Tibial nerve (tissue), 4 donors: ENCODE data around the gene OSBPL6. TPM values are rescaled to one million over a fixed set of nuclear protein-coding genes. Genes with fewer than 3 reads are reported as not detected.

Source experiments
- DNase-seq, 2 donors: peaks; one replicate each; pipeline ENCODE4 v3.0.0-alpha.2; 2019; ENCODE audit warnings: low spot score in 2 of 2
- H3K27ac ChIP-seq, 4 donors: fragments of 200-600 bp; sonication (generic) in 3 of 4; one replicate each; pipeline ENCODE4 v1.5.1; 2017 to 2019; ENCODE audit warnings: mild to moderate bottlenecking in 1 of 4
- H3K27me3 ChIP-seq, 2 donors: fragments of 200-600 bp; sonication (generic) in 1 of 2; one replicate each; pipeline versions ENCODE4 v1.5.1 to v1.6.0; 2017 to 2019
- H3K36me3 ChIP-seq, 3 donors: fragments of 200-600 bp; sonication (generic); one replicate each; pipeline ENCODE4 v1.5.1; 2018 to 2019
- H3K4me1 ChIP-seq, 4 donors: fragments of 200-600 bp; sonication (generic) in 3 of 4; one replicate each; pipeline ENCODE4 v1.5.1; 2017 to 2019
- H3K4me3 ChIP-seq, 4 donors: fragments of 200-600 bp; sonication (generic) in 3 of 4; one replicate each; pipeline ENCODE4 v1.5.1; 2017 to 2019; ENCODE audit warnings: mild to moderate bottlenecking in 1 of 4, moderate library complexity in 1 of 4
- H3K9me3 ChIP-seq, 4 donors: fragments of 200-600 bp; sonication (generic) in 3 of 4; one replicate each; pipeline ENCODE4 v1.5.1; 2017 to 2019
- CTCF ChIP-seq, 5 experiments: fragments of 200-600 bp in 3 of 5; fragments of 450-650 bp in 2 of 5; sonication (generic) in 3 of 5; IDR thresholded peaks; one replicate each; pipeline ENCODE4 v1.5.1; 2016 to 2019; ENCODE audit warnings: antibody characterized with exemption in 5 of 5, mild to moderate bottlenecking in 3 of 5, moderate library complexity in 2 of 5
- EP300 ChIP-seq, 2 donors: sonication (generic); formaldehyde crosslinking; IDR thresholded peaks; one replicate each; pipeline ENCODE4 v1.6.1; 2017; ENCODE audit warnings: antibody characterized with exemption in 2 of 2, mild to moderate bottlenecking in 1 of 2
- POLR2A ChIP-seq, 2 donors: fragments of 450-650 bp; IDR thresholded peaks; one replicate each; pipeline ENCODE4 v1.6.1; 2017; ENCODE audit warnings: antibody characterized with exemption in 2 of 2, mild to moderate bottlenecking in 2 of 2, moderate library complexity in 2 of 2
- WGBS, 2 donors: methylation state at CpG; one replicate each; pipeline ENCODE4 v1.1.5; 2018; 5-methylcytosine and 5-hydroxymethylcytosine counted together
- total RNA-seq, 4 donors: library from RNA; depleted of rRNA; stranded (reverse); fragments of >200 nt; gene quantifications; one replicate each; pipeline ENCODE4 v1.1.0, GENCODE V29; 2016

Gene OSBPL6
- total RNA-seq, 4 donors from 2014 or later: 0.66 to 3.1 (median 1.6) TPM

- TF ChIP-seq EP300 (IDR thresholded peaks at IDR 0.05) (no peak), CTCF (IDR thresholded peaks at IDR 0.05) (no peak), POLR2A (IDR thresholded peaks at IDR 0.05) (no peak)
- 73 to 76% methylated on average over 1 of the region's 1 CpG for WGBS, 2 donors
These were observed 52.9 kb downstream of the OSBPL6 start for GRCh38 chr2:178247250-178247649.

DNA sequence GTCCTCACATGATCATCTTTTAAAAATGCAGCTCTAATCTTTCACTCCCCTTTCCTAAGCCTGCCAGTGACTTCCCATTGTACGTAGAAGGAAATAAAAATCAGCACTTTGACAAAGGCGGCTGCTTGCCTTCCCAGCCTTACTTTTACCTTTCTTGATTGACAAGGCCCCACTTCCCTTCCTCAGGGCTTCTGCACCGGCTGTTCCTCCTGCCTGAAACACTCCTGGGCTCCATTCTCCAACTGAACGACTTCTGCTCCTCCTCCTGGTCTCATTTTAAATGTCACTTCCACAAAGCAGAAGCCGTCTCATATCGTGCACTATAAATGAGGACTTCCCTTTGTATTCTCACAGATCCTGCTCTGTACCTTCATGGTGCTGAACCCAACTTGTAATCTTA is 56.1 kb downstream of the OSBPL6 start:
- Histone ChIP-seq H3K36me3 (no peaks in the 10 kb centered on the region), H3K9me3 (no peaks in the 10 kb centered on the region), H3K27me3 (no peaks in the 10 kb centered on the region), H3K27ac (no peak overlapping the region), H3K4me1 (no peaks in the 10 kb centered on the region), H3K4me3 (no peak overlapping the region)
- WGBS, 2 donors: 67 to 70% methylated on average over 6 of the region's 6 CpGs
- DNase-seq: no peak
- TF ChIP-seq POLR2A (IDR thresholded peaks at IDR 0.05): no peak
- TF ChIP-seq CTCF (IDR thresholded peaks at IDR 0.05): no peak
- no peak for TF ChIP-seq EP300 (IDR thresholded peaks at IDR 0.05)

More at GRCh38 chr2:178247250-178247649, 52.9 kb downstream of the OSBPL6 start:
- Histone ChIP-seq H3K27ac (no peak overlapping the region), H3K4me1 (peaks cover 0 to 4% (median 0%) of the 10 kb centered on the region in 4 donors), H3K9me3 (no peaks in the 10 kb centered on the region), H3K4me3 (no peak overlapping the region), H3K36me3 (no peaks in the 10 kb centered on the region), H3K27me3 (no peaks in the 10 kb centered on the region)
- no peak for DNase-seq

GRCh38 chr2:178251151-178251955 is 57.0 kb downstream of the OSBPL6 start:
- Histone ChIP-seq H3K36me3 (no peaks in the 10 kb centered on the region), H3K9me3 (no peaks in the 10 kb centered on the region), H3K4me1 (no peaks in the 10 kb centered on the region), H3K4me3 (no peak overlapping the region), H3K27ac (no peak overlapping the region), H3K27me3 (no peaks in the 10 kb centered on the region)
- DNase-seq: no peak
- no peak for TF ChIP-seq CTCF (IDR thresholded peaks at IDR 0.05)
- TF ChIP-seq EP300 (IDR thresholded peaks at IDR 0.05): no peak
- no peak for TF ChIP-seq POLR2A (IDR thresholded peaks at IDR 0.05)
- 61 to 68% methylated on average over 7 of the region's 7 CpGs for WGBS, 2 donors

GRCh38 chr2:178256382-178257042 is 62.2 kb downstream of the OSBPL6 start:
- Histone ChIP-seq H3K27ac (no peak overlapping the region), H3K4me3 (no peak overlapping the region), H3K4me1 (no peaks in the 10 kb centered on the region), H3K27me3 (no peaks in the 10 kb centered on the region), H3K9me3 (no peaks in the 10 kb centered on the region), H3K36me3 (no peaks in the 10 kb centered on the region)
- no peak for TF ChIP-seq POLR2A (IDR thresholded peaks at IDR 0.05)
- TF ChIP-seq CTCF (IDR thresholded peaks at IDR 0.05): no peak
- TF ChIP-seq EP300 (IDR thresholded peaks at IDR 0.05): no peak
- WGBS, 2 donors: 48 to 55% methylated on average over 6 of the region's 6 CpGs
- DNase-seq: no peak

DNA sequence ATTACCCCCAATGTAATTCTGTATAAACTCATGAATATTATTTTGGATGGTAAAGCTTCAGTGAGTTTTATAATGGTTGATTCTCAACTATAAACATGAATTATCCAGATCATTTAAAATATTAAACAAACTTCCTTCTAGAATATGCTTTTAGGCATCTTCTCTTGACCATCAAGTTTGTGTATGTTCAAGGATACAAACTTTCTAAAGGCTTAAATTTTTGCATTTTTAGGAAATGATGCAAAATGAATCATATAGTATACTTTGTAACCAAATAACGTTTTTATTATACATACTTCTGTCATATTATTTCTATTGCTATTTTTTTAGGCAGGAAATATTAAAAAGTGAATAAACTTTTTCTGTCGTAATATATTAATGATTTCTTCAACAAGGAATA is 62.8 kb downstream of the OSBPL6 start:
- Histone ChIP-seq H3K27me3 (no peaks in the 10 kb centered on the region), H3K27ac (no peak overlapping the region), H3K9me3 (no peaks in the 10 kb centered on the region), H3K4me1 (no peaks in the 10 kb centered on the region), H3K4me3 (no peak overlapping the region), H3K36me3 (no peaks in the 10 kb centered on the region)
- no peak for TF ChIP-seq CTCF (IDR thresholded peaks at IDR 0.05)
- TF ChIP-seq POLR2A (IDR thresholded peaks at IDR 0.05): no peak
- TF ChIP-seq EP300 (IDR thresholded peaks at IDR 0.05): no peak
- 90 to 91% methylated on average over 2 of the region's 2 CpGs for WGBS, 2 donors
- DNase-seq: no peak
